ENCODE results near the gene TEX29.

TEX29 gene
- total RNA-seq: 0.20 to 0.62 reads per million in 2 donors

DNA sequence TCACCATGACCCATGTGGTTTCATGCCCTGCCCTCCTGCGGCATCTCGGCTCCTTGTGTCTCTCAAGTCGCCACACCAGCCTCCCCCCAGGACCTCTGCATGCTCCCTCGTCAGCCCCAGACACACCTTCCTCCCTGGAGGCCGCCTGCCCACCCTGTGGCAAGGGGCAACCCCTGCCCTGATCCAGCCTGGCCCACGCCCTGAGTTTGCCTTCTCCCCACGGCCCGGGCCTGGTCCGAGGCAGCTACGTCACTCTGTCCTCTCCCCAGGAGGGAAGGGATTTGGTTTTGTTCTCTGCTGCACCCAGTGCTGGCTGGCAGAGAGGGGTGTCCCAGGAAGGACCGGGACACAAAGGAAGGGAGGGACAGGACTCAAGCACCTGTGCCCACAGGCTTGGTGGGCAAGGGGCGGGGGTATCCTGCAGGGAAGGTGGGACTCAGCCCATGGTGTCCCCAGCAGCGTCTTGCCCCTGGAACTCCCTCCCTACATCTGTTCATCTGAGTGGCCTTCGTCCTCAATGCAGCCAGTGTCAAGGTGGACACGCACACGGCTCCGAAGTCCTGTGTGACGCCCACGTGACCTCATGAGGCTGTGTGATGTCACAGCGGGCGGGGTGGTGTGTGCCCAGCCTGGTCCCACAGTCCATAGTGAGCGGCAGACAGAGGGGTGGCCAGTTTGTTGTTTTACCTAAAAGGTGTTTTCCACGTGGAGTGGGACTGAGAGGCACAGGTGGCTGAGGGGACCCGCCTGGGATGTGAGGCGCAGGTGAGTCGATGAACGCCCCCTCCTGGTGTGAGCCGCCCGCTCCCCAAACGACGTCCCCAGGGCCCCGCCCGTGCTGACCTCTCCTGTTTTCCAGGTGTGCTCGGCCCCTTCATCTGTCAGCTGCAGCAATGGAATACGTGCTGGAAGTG lies at the start of gene TEX29:
TEX29 (plus strand) TSS at position 645 of the 914 bp plus-strand sequence; CDS start at position 894, 249 bp downstream.
- no peak for DNase-seq

DNA sequence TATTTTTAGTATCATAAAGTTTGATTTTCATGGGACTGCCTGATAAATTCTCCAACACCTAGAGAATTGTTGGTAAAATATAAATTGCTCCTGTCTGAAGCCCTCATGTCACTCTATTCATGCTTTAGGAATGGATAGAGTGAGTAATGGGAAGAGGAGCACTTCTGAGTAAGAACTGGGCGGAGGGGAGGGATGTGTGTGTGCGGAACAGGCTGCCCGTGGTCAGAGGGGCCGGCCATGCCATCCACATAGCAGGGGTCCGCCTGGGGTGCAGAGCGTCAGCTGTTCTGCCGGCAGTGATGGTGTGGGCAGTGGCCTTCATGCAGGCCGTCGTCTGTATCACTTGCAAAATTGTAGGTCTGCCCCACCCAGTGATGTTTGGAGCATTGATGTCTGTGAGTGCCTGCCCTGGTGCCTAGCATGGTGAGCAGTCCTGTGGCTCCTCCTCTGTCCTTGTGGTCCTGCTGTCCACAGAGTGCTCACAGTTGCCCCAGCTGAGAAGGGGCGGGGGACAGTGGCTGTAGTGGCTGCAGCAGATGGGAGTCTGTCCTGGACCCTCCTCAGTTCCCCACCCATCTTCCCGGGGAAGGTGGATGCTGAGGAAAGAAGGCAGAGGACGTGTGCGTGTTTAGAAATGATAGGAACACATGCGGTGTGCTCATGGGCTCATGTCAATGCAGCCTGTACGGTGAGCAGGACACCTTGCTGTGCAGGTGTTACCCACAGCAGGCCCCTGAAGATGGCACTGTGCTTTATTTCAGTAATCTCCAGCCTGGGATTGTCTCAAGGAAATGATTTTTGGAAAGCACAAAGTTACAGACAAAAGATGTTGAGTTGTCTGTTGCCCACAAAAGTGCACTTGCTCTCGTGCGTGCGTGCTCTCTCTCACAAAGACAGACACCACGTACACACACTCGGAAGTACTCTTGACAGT lies 49.4 kb upstream of the TEX29 start:
- DNase-seq: no peak

DNA sequence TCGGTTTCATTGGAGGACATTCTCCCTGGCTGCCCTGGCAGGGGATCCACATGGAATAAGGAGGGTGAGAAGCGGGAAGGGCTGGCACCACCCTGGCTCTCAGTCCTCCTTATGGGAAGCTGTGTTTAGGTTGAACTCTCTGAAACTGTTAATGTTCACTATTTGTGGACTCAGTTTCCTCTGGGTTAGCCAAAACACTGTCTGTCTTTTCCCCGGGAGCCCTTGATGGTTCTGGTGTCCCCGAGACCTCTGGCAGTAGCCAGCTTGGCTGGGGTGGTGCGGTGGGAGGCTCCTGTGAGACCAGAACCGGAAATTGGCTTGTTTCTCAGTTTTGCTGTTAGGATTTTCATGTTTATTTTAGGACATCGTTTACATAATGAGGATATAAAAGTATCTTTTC lies 48.3 kb upstream of the TEX29 start:
- no peak for DNase-seq

GRCh38 chr13:111275382-111275781 lies 45.1 kb upstream of the TEX29 start:
- no peak for DNase-seq

DNA sequence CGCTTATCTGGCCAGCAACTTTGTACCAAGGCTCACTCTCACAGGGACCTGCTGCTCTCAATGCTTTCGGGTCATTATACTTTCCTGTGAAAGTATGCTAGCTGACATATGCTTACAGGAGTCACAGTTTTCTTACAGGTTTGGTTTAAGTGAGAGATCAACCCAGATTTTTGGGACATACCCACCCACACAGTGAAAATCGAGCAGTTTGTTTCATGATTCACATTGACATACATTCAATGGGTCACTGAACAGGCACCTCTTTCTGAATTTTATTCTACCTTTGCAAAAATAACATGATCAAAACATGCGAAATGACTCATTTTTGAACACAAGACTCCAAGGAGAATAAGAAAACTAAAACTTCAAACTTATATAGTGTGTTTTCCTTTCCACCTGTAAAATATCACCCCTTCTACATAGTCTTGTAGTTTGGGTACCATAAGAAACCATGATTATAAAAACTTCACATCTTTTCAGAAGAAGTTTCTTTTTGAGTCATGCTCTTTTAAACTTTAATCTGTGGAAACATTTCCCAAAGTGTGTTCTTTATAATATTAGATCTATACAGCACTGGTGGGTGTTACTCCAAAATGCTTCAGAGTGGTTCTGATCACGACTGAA lies 44.3 kb upstream of the TEX29 start:
- peak in 1 of 5 experiments; percentile 53 for DNase-seq

GRCh38 chr13:111278258-111278657 lies 42.2 kb upstream of the TEX29 start:
- peak in 1 of 5 experiments; percentile 30 for DNase-seq

- DNase-seq: no peak
Observed at GRCh38 chr13:111278743-111279652, 41.4 kb upstream of the TEX29 start.

GRCh38 chr13:111280226-111280625 lies 40.2 kb upstream of the TEX29 start:
- no peak for DNase-seq

DNA sequence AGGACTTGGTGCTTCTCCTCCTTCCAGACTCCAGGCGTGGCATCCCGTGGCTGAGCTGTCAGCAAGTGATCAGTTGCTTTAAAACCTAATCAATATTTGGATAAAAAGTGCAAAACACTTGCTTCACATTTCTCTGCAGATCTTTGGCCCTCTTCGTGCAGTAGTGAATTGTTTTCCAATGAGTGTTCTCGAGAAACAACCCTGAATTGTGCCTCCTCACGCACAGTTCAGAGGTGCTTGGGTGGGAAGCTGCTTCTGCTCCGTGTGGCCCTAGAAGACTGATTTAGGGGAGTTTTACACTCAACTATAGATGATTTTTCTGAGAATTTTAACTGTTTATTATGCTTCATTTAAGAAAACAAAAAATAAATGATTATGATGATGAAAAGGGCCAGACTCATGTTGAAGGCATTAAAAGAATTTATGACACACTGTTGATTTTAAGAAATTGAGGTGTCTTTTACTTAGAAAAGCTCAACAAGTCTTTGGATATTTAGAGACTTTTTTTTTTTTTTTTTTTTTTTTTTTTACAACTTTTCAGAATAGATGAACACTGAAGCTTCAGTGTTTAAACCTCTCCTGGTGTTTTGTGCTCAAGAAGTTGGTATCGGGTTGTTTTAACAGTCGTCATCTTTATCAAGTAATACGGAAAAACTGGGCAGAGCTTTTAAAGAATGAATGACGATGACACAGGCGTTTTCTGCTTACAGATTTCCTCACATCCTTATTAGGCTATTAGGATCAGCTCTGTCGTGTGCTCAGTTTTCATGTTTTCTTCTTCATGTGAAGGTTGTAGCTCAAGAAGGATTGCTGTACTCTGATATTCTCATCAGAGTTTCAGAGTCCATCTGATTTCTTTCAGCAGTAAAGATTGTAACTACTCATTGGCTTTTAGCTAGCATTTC lies 39.5 kb upstream of the TEX29 start:
- DNase-seq: no peak

DNA sequence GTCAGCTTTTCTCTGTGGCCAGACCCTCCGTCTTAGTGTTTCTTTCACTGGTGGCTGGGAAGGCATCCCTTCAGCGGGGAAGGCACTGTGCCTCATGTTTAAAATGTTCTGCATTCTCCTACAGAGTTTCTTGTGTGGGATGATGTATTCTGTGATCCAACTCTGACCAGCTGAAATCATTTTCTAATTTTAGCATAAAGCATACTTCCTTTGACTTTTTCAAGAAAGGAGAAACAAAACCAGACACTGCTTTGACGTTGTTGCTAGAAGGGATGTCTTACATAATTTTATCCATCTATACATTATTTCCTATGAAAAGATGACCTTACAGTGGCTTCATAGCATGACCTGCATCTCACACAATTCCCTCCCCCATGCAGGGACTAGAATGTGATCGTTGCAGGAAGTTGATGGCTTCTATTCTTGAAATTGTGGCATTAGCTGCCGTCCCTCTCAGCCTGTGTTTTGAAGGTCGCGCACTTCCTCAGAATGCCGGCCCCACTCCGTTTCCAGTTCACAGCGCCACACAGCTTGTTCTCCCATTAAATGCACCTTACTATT lies 38.6 kb upstream of the TEX29 start:
- no peak for DNase-seq

DNA sequence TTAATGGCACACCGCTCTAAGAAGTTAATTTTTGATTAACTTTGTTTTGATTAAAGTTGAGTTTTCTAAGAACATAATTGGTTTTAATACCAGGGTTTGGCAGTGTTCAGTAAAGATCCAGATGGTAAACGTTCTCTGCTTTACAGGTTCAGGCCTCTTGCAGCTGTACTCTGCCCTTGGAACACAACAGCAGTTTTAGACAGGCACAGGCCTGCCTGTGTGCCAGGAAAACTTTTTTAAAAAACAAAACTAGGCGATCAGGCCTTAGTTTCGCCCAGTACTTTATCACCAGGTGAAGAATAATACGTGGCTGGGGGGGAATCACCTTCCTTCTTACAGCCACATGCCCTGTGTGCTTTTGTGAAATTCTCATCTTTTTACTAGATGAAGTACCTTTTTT lies 38.0 kb upstream of the TEX29 start:
- no peak for DNase-seq

GRCh38 chr13:111282997-111283396 lies 37.4 kb upstream of the TEX29 start:
- DNase-seq: no peak

- DNase-seq: no peak
Observed at GRCh38 chr13:111283457-111283856, 37.0 kb upstream of the TEX29 start.

DNA sequence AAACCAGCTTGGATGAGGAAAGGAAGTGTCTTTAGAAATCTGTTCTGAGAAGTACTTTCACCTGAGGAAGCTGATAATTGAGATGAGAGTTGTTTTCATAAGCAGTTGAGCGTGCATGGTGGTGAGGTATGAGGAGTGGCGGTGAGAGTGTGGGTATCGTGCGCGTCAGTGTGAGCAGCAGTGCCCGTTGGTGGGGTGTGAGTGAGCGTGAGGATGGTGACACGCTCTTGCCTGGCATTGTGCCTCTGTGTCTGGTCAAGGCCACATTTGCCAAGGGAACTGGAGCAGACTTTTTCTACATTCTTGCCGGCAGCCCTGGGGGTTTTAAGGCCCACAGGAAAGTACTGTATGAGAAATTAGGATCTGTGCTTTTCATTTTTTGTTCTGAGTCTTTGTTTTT lies 36.5 kb upstream of the TEX29 start:
- DNase-seq: no peak

DNA sequence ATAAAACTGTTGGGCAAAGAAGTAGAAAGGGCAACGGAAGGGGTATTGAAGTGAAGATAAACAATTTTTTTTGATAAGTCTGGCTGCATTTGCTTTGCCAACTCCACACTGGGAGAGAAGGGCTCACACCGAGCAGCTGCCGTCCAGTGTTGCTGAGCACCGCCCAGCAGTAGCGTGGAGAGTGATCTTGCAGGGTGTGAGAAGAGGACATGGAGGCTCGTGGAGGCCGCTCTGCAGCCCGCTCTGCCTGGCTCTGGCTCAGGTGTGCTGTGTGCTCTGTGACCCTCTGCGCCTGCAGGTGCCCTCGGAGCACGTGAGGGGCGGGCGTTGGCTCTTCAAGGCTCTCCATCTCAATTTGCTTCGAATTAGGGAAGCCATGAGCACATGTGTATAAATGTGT lies 35.9 kb upstream of the TEX29 start:
- no peak for DNase-seq

DNA sequence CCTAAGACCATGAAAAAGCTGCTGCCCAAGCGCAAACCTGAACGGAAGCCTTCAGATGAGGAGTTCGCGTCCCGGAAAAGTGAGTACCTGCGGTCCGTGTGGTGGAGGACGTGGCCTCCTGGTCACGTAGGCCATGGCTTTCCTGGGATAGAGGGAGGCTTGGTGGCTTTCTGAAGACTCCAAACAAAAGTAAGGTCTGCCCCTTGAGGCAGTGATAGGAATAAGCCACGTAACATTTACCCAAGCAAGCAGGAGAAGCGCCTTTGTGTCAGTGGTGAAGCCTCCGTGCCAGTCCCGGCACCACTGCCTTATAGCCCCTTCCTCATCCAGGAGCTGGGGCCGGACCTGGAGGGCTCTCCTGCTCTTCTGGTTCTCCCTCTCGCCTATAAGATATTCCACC lies 34.3 kb upstream of the TEX29 start:
- no peak for DNase-seq

DNA sequence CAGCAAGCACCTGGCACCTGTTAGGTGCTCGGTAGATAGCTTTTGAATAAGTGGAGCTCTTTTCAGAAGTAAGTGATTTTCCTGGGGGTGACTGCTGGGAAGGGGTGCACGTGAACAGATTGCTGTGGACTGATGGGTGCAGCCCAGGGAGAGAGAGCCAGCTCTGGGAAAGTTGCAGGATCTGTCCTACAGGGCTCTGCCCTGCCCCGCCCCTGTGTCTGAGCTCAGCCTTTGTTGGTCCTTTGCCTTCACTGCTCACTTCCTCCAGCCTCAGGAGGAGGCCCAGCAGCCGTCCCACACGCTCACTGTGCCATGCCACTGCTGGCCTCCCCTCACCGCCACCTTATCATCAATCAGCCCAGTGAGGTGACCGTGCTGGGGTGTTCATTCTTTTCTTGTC lies 33.7 kb upstream of the TEX29 start:
- no peak for DNase-seq

- DNase-seq: no peak
Observed at GRCh38 chr13:111287201-111287600, 33.2 kb upstream of the TEX29 start.

DNA sequence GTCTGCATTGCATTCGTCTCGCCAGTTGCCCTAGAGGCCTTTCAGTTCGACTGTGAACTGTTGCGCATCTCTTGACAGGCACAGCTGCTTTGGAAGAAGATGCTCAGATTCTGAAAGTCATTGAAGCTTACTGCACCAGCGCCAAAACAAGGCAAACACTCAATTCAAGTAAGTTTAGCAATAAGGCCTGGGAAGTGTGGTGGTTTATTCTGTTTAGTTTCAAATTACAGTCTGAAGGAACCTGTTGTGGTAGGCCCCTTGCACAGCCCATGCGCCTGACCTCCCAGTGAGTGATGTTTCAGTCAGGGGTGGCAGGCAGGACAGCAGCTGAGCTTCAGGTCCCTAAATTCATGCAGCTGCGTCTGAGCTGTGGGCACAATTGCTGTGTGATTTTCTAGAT lies 32.2 kb upstream of the TEX29 start:
- peak in 1 of 5 experiments; percentile 27 for DNase-seq

- no peak for DNase-seq
Observed at GRCh38 chr13:111289251-111289650, 31.2 kb upstream of the TEX29 start.

Data from T-helper 2 cell (primary cell).